DMS53 treated with DMSO at 0.1 percent for 48 hours (cell line): ENCODE results near the gene MPP1.
"Not testable (repeated sequence)": the region's sequence is repeated elsewhere in the genome, so short reads cannot be mapped to it uniquely, and the experiment has no call there.

Source experiments
- DNase-seq: peaks from one replicate; lab custom pipeline; 2025; ENCODE audit not compliant: unreplicated experiment; lab: John Stamatoyannopoulos, UW

MPP1 gene

GRCh38 chrX:154804957-154805695, at the start of gene MPP1:
TSS of gene MPP1 (minus strand) at chrX:154805485. CDS start at chrX:154805373, 112 bp downstream.
- peak; percentile 35 for DNase-seq

- no peak for DNase-seq
Measured at GRCh38 chrX:154850957-154851611, 45.8 kb upstream of the MPP1 start.

GRCh38 chrX:154840856-154841255, 35.6 kb upstream of the MPP1 start:
- DNase-seq = peak; percentile 50

GRCh38 chrX:154836163-154836562, 30.9 kb upstream of the MPP1 start:
- no peak for DNase-seq

- no peak for DNase-seq
Measured at GRCh38 chrX:154834562-154834961, 29.3 kb upstream of the MPP1 start, which contains the start of gene SMIM9. TSS of gene SMIM9 (minus strand) at chrX:154834662. CDS start at chrX:154830856, 3,806 bp downstream.

GRCh38 chrX:154833746-154834274, 28.5 kb upstream of the MPP1 start:
- DNase-seq = no peak

GRCh38 chrX:154829926-154830442, 24.7 kb upstream of the MPP1 start:
- no peak for DNase-seq

- no peak for DNase-seq
Measured at GRCh38 chrX:154829134-154829533, 23.8 kb upstream of the MPP1 start.

GRCh38 chrX:154828016-154828408, 22.7 kb upstream of the MPP1 start:
- no peak for DNase-seq

- DNase-seq = no peak
Measured at GRCh38 chrX:154827194-154828015, 22.1 kb upstream of the MPP1 start.

- DNase-seq = not testable (repeated sequence)
Measured at GRCh38 chrX:154825586-154825985, 20.3 kb upstream of the MPP1 start.

- DNase-seq = no peak
Measured at GRCh38 chrX:154824638-154825037, 19.4 kb upstream of the MPP1 start.

- DNase-seq = no peak
Measured at GRCh38 chrX:154822029-154822428, 16.7 kb upstream of the MPP1 start.

- DNase-seq = no peak
Measured at GRCh38 chrX:154821523-154821922, 16.2 kb upstream of the MPP1 start.

GRCh38 chrX:154819771-154820341, 14.6 kb upstream of the MPP1 start:
- no peak for DNase-seq

- DNase-seq = no peak
Measured at GRCh38 chrX:154818916-154819770, 13.9 kb upstream of the MPP1 start.

- not testable (repeated sequence) for DNase-seq
Measured at GRCh38 chrX:154817048-154817618, 11.8 kb upstream of the MPP1 start.

GRCh38 chrX:154816326-154816898, 11.1 kb upstream of the MPP1 start:
- DNase-seq = not testable (repeated sequence)

- DNase-seq = no peak
Measured at GRCh38 chrX:154815274-154815818, 10.1 kb upstream of the MPP1 start.
